WTC11 (cell line): ENCODE measurements around the gene JUND. TPM values are rescaled to one million over a fixed set of nuclear protein-coding genes. Genes with fewer than 3 reads are reported as not detected.

Source experiments
- IRF2 ChIP-seq: sonication (generic); formaldehyde crosslinking; IDR thresholded peaks from 2 replicates; pipeline ENCODE4 v1.8.0; 2022; ENCODE audit warnings: low read depth, missing genetic modification reagents, borderline replicate concordance
- JAZF1 ChIP-seq: fragments of 250-450 bp; sonication (Bioruptor Pico); IDR thresholded peaks from 2 replicates; pipeline ENCODE4 v1.9.0; 2021; ENCODE audit warnings: moderate library complexity, mild to moderate bottlenecking, inconsistent platforms
- NFATC4 ChIP-seq: fragments of 250-450 bp; sonication (Bioruptor Pico); IDR thresholded peaks from 2 replicates; pipeline ENCODE4 v1.9.0; 2021; ENCODE audit warnings: mild to moderate bottlenecking
- TP53 ChIP-seq: sonication (generic); formaldehyde crosslinking; IDR thresholded peaks from 2 replicates; pipeline ENCODE4 v1.8.1; 2023; ENCODE audit warnings: mild to moderate bottlenecking, missing genetic modification reagents
- ZNF219 ChIP-seq: sonication (generic); formaldehyde crosslinking; IDR thresholded peaks from 2 replicates; pipeline ENCODE4 v1.8.0; 2023; ENCODE audit warnings: missing genetic modification reagents, mild to moderate bottlenecking, borderline replicate concordance
- total RNA-seq: library from RNA; stranded (reverse); gene quantifications from 3 replicates; pipeline ENCODE4 v1.2.3, GENCODE V29; 2021
- TF ChIP-seq, protein P1 (sequence below): fragments of 250-450 bp; sonication (Bioruptor Pico); conservative IDR thresholded peaks from 2 replicates; pipeline ENCODE4 v1.9.0; 2021; ENCODE audit warnings: mild to moderate bottlenecking
- TF ChIP-seq, protein P2 (sequence below): sonication (generic); formaldehyde crosslinking; IDR thresholded peaks from 2 replicates; pipeline ENCODE4 v1.8.1; 2022; ENCODE audit warnings: low read depth, missing genetic modification reagents, borderline replicate concordance
- TF ChIP-seq, protein P3 (sequence below): sonication (generic); formaldehyde crosslinking; IDR thresholded peaks from 2 replicates; pipeline ENCODE4 v1.8.1; 2023; ENCODE audit warnings: mild to moderate bottlenecking, missing genetic modification reagents
- TF ChIP-seq, protein P4 (sequence below): sonication (generic); formaldehyde crosslinking; IDR thresholded peaks from 2 replicates; pipeline ENCODE4 v1.8.1; 2022; ENCODE audit warnings: mild to moderate bottlenecking, moderate library complexity, missing genetic modification reagents
- TF ChIP-seq, protein P5 (sequence below): sonication (generic); formaldehyde crosslinking; IDR thresholded peaks from 2 replicates; pipeline ENCODE4 v1.8.1; 2023; ENCODE audit warnings: mild to moderate bottlenecking, missing genetic modification reagents
- TF ChIP-seq, protein P6 (sequence below): sonication (generic); formaldehyde crosslinking; IDR thresholded peaks from 2 replicates; pipeline ENCODE4 v1.8.0; 2022; ENCODE audit warnings: mild to moderate bottlenecking, missing genetic modification reagents
- TF ChIP-seq, protein P7 (sequence below): sonication (generic); formaldehyde crosslinking; IDR thresholded peaks from 2 replicates; pipeline ENCODE4 v1.8.1; 2022; ENCODE audit warnings: low read depth, mild to moderate bottlenecking, moderate library complexity, missing genetic modification reagents, borderline replicate concordance
- TF ChIP-seq, protein P8 (sequence below): sonication (generic); formaldehyde crosslinking; IDR thresholded peaks from 2 replicates; pipeline ENCODE4 v1.8.0; 2022; ENCODE audit warnings: missing genetic modification reagents
- TF ChIP-seq, protein P9 (sequence below): sonication (generic); formaldehyde crosslinking; IDR thresholded peaks from 2 replicates; pipeline ENCODE4 v1.8.0; 2022; ENCODE audit warnings: mild to moderate bottlenecking, missing genetic modification reagents
- TF ChIP-seq, protein P10 (sequence below): fragments of 250-450 bp; sonication (Bioruptor Pico); IDR thresholded peaks from 2 replicates; pipeline ENCODE4 v1.9.0; 2021; ENCODE audit warnings: mild to moderate bottlenecking, borderline replicate concordance

JUND gene
- total RNA-seq, 1 experiment from 2014 or later, result 121 TPM

DNA sequence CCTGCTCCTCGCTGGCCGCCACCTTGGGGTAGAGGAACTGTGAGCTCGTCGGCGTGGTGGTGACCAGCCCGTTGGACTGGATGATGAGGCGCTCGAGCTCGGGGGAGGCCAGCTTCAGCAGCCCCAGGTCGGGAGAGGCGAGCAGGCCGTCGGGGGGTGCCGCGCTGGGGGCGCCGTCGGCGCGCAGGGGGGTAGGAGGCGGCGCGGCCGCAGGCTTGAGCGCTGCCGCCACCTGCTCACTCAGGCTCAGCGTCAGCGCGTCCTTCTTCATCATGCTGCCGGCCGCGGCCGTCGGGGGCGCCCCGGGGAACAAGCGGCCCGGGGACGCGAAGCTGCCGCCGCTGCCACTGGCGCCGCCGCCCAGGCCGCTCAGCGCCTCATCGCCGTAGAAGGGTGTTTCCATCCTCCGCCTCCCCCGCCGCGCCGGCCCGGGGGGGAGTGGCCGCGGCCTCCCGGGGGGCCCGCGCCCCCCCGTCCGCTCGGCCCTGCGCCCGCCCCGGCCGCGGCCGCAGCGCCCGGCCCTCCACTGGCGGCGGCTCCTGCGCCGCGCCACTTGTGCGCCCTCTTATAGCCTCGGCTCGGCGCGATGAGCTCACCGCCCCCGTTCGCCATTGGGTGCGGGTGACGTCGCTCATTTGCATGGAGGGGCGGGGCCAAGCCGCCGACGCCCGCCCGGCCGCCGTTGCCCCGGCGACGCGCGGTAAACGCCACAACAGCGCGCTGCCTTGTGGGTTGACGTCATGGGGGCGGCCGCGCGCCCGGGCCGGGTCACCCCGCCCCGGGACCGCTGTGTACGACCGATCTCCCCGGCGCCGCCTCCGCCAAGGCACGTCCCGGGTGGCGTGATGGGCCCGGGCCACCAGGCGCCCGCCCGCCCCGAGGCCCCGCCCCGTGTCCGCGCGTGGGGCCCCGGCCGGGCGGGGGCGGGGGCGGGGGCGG lies at the start of gene JUND (continued):
- TF ChIP-seq, protein P1, sequence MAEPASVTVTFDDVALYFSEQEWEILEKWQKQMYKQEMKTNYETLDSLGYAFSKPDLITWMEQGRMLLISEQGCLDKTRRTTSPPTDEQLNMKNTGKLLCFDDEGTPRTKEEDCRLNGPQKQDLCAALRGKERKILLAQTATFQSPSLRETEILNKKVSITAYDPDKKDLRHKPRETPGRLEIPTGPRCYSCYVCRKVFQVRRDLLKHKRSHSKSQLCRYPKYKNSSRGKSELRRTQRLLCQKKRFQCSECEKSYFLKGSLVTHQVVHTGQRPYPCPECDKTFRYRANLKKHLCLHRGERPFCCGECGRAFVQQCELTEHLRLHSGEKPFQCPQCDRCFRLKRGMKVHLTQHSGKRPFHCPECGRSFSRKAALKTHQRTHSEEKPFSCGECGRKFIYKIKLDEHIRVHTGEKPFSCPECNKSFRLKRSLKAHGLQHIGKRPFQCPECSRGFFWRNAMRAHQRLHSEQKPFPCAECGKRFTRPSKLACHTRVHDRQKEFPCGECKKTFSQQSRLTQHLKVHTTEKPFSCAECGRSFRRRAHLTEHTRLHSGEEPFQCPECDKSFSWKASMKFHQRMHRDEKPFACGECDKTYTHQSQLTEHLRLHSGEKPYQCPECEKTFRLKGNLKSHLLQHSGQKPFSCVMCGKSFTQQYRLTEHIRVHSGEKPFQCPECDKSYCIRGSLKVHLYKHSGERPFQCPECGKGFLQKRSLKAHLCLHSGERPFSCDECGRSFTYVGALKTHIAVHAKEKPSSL, result no peak
- TF ChIP-seq, protein P2, sequence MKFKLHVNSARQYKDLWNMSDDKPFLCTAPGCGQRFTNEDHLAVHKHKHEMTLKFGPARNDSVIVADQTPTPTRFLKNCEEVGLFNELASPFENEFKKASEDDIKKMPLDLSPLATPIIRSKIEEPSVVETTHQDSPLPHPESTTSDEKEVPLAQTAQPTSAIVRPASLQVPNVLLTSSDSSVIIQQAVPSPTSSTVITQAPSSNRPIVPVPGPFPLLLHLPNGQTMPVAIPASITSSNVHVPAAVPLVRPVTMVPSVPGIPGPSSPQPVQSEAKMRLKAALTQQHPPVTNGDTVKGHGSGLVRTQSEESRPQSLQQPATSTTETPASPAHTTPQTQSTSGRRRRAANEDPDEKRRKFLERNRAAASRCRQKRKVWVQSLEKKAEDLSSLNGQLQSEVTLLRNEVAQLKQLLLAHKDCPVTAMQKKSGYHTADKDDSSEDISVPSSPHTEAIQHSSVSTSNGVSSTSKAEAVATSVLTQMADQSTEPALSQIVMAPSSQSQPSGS (CRISPR knock-in tag), result peak; percentile 81; the same call in 1 of the 2 replicates
- TF ChIP-seq, protein P3, sequence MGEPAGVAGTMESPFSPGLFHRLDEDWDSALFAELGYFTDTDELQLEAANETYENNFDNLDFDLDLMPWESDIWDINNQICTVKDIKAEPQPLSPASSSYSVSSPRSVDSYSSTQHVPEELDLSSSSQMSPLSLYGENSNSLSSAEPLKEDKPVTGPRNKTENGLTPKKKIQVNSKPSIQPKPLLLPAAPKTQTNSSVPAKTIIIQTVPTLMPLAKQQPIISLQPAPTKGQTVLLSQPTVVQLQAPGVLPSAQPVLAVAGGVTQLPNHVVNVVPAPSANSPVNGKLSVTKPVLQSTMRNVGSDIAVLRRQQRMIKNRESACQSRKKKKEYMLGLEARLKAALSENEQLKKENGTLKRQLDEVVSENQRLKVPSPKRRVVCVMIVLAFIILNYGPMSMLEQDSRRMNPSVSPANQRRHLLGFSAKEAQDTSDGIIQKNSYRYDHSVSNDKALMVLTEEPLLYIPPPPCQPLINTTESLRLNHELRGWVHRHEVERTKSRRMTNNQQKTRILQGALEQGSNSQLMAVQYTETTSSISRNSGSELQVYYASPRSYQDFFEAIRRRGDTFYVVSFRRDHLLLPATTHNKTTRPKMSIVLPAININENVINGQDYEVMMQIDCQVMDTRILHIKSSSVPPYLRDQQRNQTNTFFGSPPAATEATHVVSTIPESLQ, result no peak
- TF ChIP-seq, protein P4, sequence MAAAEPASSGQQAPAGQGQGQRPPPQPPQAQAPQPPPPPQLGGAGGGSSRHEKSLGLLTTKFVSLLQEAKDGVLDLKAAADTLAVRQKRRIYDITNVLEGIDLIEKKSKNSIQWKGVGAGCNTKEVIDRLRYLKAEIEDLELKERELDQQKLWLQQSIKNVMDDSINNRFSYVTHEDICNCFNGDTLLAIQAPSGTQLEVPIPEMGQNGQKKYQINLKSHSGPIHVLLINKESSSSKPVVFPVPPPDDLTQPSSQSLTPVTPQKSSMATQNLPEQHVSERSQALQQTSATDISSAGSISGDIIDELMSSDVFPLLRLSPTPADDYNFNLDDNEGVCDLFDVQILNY (CRISPR knock-in tag), result no peak; the same call in 1 of the 2 replicates
- TF ChIP-seq, protein P5, sequence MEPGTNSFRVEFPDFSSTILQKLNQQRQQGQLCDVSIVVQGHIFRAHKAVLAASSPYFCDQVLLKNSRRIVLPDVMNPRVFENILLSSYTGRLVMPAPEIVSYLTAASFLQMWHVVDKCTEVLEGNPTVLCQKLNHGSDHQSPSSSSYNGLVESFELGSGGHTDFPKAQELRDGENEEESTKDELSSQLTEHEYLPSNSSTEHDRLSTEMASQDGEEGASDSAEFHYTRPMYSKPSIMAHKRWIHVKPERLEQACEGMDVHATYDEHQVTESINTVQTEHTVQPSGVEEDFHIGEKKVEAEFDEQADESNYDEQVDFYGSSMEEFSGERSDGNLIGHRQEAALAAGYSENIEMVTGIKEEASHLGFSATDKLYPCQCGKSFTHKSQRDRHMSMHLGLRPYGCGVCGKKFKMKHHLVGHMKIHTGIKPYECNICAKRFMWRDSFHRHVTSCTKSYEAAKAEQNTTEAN, result peak; percentile 59; the same call in 1 of the 2 replicates
- TF ChIP-seq IRF2 (no peak), ZNF219 (CRISPR knock-in tag) (no peak), JAZF1 (CRISPR knock-in tag) (no peak), TP53 (CRISPR knock-in tag) (peak; percentile 70; the same call in 1 of the 2 replicates), NFATC4 (CRISPR knock-in tag) (peak; percentile 87; the same call in 1 of the 2 replicates)
- TF ChIP-seq, protein P6, sequence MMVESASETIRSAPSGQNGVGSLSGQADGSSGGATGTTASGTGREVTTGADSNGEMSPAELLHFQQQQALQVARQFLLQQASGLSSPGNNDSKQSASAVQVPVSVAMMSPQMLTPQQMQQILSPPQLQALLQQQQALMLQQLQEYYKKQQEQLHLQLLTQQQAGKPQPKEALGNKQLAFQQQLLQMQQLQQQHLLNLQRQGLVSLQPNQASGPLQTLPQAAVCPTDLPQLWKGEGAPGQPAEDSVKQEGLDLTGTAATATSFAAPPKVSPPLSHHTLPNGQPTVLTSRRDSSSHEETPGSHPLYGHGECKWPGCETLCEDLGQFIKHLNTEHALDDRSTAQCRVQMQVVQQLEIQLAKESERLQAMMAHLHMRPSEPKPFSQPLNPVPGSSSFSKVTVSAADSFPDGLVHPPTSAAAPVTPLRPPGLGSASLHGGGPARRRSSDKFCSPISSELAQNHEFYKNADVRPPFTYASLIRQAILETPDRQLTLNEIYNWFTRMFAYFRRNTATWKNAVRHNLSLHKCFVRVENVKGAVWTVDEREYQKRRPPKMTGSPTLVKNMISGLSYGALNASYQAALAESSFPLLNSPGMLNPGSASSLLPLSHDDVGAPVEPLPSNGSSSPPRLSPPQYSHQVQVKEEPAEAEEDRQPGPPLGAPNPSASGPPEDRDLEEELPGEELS (CRISPR knock-in tag), result no peak
- TF ChIP-seq, protein P7, sequence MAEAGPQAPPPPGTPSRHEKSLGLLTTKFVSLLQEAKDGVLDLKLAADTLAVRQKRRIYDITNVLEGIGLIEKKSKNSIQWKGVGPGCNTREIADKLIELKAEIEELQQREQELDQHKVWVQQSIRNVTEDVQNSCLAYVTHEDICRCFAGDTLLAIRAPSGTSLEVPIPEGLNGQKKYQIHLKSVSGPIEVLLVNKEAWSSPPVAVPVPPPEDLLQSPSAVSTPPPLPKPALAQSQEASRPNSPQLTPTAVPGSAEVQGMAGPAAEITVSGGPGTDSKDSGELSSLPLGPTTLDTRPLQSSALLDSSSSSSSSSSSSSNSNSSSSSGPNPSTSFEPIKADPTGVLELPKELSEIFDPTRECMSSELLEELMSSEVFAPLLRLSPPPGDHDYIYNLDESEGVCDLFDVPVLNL (CRISPR knock-in tag), result peak; percentile 71; the same call in 1 of the 2 replicates
- TF ChIP-seq, protein P8, sequence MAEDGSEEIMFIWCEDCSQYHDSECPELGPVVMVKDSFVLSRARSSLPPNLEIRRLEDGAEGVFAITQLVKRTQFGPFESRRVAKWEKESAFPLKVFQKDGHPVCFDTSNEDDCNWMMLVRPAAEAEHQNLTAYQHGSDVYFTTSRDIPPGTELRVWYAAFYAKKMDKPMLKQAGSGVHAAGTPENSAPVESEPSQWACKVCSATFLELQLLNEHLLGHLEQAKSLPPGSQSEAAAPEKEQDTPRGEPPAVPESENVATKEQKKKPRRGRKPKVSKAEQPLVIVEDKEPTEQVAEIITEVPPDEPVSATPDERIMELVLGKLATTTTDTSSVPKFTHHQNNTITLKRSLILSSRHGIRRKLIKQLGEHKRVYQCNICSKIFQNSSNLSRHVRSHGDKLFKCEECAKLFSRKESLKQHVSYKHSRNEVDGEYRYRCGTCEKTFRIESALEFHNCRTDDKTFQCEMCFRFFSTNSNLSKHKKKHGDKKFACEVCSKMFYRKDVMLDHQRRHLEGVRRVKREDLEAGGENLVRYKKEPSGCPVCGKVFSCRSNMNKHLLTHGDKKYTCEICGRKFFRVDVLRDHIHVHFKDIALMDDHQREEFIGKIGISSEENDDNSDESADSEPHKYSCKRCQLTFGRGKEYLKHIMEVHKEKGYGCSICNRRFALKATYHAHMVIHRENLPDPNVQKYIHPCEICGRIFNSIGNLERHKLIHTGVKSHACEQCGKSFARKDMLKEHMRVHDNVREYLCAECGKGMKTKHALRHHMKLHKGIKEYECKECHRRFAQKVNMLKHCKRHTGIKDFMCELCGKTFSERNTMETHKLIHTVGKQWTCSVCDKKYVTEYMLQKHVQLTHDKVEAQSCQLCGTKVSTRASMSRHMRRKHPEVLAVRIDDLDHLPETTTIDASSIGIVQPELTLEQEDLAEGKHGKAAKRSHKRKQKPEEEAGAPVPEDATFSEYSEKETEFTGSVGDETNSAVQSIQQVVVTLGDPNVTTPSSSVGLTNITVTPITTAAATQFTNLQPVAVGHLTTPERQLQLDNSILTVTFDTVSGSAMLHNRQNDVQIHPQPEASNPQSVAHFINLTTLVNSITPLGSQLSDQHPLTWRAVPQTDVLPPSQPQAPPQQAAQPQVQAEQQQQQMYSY (CRISPR knock-in tag), result no peak
- TF ChIP-seq, protein P9, sequence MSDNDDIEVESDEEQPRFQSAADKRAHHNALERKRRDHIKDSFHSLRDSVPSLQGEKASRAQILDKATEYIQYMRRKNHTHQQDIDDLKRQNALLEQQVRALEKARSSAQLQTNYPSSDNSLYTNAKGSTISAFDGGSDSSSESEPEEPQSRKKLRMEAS (CRISPR knock-in tag), result no peak; the same call in 1 of the 2 replicates
- TF ChIP-seq, protein P10, sequence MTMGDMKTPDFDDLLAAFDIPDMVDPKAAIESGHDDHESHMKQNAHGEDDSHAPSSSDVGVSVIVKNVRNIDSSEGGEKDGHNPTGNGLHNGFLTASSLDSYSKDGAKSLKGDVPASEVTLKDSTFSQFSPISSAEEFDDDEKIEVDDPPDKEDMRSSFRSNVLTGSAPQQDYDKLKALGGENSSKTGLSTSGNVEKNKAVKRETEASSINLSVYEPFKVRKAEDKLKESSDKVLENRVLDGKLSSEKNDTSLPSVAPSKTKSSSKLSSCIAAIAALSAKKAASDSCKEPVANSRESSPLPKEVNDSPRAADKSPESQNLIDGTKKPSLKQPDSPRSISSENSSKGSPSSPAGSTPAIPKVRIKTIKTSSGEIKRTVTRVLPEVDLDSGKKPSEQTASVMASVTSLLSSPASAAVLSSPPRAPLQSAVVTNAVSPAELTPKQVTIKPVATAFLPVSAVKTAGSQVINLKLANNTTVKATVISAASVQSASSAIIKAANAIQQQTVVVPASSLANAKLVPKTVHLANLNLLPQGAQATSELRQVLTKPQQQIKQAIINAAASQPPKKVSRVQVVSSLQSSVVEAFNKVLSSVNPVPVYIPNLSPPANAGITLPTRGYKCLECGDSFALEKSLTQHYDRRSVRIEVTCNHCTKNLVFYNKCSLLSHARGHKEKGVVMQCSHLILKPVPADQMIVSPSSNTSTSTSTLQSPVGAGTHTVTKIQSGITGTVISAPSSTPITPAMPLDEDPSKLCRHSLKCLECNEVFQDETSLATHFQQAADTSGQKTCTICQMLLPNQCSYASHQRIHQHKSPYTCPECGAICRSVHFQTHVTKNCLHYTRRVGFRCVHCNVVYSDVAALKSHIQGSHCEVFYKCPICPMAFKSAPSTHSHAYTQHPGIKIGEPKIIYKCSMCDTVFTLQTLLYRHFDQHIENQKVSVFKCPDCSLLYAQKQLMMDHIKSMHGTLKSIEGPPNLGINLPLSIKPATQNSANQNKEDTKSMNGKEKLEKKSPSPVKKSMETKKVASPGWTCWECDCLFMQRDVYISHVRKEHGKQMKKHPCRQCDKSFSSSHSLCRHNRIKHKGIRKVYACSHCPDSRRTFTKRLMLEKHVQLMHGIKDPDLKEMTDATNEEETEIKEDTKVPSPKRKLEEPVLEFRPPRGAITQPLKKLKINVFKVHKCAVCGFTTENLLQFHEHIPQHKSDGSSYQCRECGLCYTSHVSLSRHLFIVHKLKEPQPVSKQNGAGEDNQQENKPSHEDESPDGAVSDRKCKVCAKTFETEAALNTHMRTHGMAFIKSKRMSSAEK, result no peak
